ENCODE measurements around the gene STAU1. TPM values are rescaled to one million over a fixed set of nuclear protein-coding genes. Genes with fewer than 3 reads are reported as not detected.
"Not testable (repeated sequence)": the region's sequence is repeated elsewhere in the genome, so short reads cannot be mapped to it uniquely, and the experiment has no call there.

Gene STAU1
- total RNA-seq, 1 donor from 2014 or later = 27.1 TPM

- no peak overlapping the region for H3K9ac ChIP-seq (ENCODE audit: low read depth in 1 of 3, low read length in 3 of 3)
- no peak overlapping the region for H3K4me3 ChIP-seq (ENCODE audit: low read length in 3 of 3)
- H3K27me3 ChIP-seq (ENCODE audit: control insufficient read depth in 3 of 3, insufficient read depth in 3 of 3, low read length in 3 of 3) = no peaks in the 10 kb centered on the region
- no peaks in the 10 kb centered on the region for H3K36me3 ChIP-seq (ENCODE audit: control insufficient read depth in 3 of 3, insufficient read depth in 3 of 3, low read length in 3 of 3)
- H3K9me3 ChIP-seq (ENCODE audit: control insufficient read depth in 3 of 3, low read length in 3 of 3) = no peaks in the 10 kb centered on the region
- no peak overlapping the region for H3K27ac ChIP-seq (ENCODE audit: low read depth, low read length)
- H3K4me1 ChIP-seq (ENCODE audit: control insufficient read depth in 3 of 3, insufficient read depth in 3 of 3, low read length in 3 of 3) = peaks cover 4 to 13% (median 12%) of the 10 kb centered on the region in 3 donors
These were observed 3.5 kb downstream of the STAU1 start for GRCh38 chr20:49184691-49185070.

GRCh38 chr20:49184084-49184501, 4.0 kb downstream of the STAU1 start:
- not testable (repeated sequence) for H3K4me3 ChIP-seq (ENCODE audit: low read length in 3 of 3); H3K9ac ChIP-seq (ENCODE audit: low read depth in 1 of 3, low read length in 3 of 3); H3K9me3 ChIP-seq (ENCODE audit: control insufficient read depth in 3 of 3, low read length in 3 of 3); H3K27ac ChIP-seq (ENCODE audit: low read depth, low read length); H3K36me3 ChIP-seq (ENCODE audit: control insufficient read depth in 3 of 3, insufficient read depth in 3 of 3, low read length in 3 of 3); H3K27me3 ChIP-seq (ENCODE audit: control insufficient read depth in 3 of 3, insufficient read depth in 3 of 3, low read length in 3 of 3)
- H3K4me1 ChIP-seq (ENCODE audit: control insufficient read depth in 3 of 3, insufficient read depth in 3 of 3, low read length in 3 of 3) = peaks cover 8 to 18% (median 17%) of the 10 kb centered on the region in 3 donors

GRCh38 chr20:49183444-49183843, 4.7 kb downstream of the STAU1 start:
- H3K27me3 ChIP-seq (ENCODE audit: control insufficient read depth in 3 of 3, insufficient read depth in 3 of 3, low read length in 3 of 3) = no peaks in the 10 kb centered on the region
- H3K9ac ChIP-seq (ENCODE audit: low read depth in 1 of 3, low read length in 3 of 3) = no peak overlapping the region
- no peaks in the 10 kb centered on the region for H3K36me3 ChIP-seq (ENCODE audit: control insufficient read depth in 3 of 3, insufficient read depth in 3 of 3, low read length in 3 of 3)
- H3K4me1 ChIP-seq (ENCODE audit: control insufficient read depth in 3 of 3, insufficient read depth in 3 of 3, low read length in 3 of 3) = peaks cover 8 to 16% (median 15%) of the 10 kb centered on the region in 3 donors
- no peaks in the 10 kb centered on the region for H3K9me3 ChIP-seq (ENCODE audit: control insufficient read depth in 3 of 3, low read length in 3 of 3)
- H3K4me3 ChIP-seq (ENCODE audit: low read length in 3 of 3) = no peak overlapping the region
- no peak overlapping the region for H3K27ac ChIP-seq (ENCODE audit: low read depth, low read length)

GRCh38 chr20:49181265-49181877, 6.8 kb downstream of the STAU1 start:
- Histone ChIP-seq H3K27me3 (ENCODE audit: control insufficient read depth in 3 of 3, insufficient read depth in 3 of 3, low read length in 3 of 3) (no peaks in the 10 kb centered on the region), H3K9ac (ENCODE audit: low read depth in 1 of 3, low read length in 3 of 3) (no peak overlapping the region), H3K27ac (ENCODE audit: low read depth, low read length) (no peak overlapping the region), H3K4me3 (ENCODE audit: low read length in 3 of 3) (no peak overlapping the region), H3K4me1 (ENCODE audit: control insufficient read depth in 3 of 3, insufficient read depth in 3 of 3, low read length in 3 of 3) (peaks cover 8 to 10% (median 9%) of the 10 kb centered on the region in 3 donors), H3K9me3 (ENCODE audit: control insufficient read depth in 3 of 3, low read length in 3 of 3) (no peaks in the 10 kb centered on the region), H3K36me3 (ENCODE audit: control insufficient read depth in 3 of 3, insufficient read depth in 3 of 3, low read length in 3 of 3) (peaks cover 2 to 5% (median 4%) of the 10 kb centered on the region in 3 donors)

GRCh38 chr20:49179368-49180277, 8.5 kb downstream of the STAU1 start:
- Histone ChIP-seq H3K9ac (ENCODE audit: low read depth in 1 of 3, low read length in 3 of 3) (no peak overlapping the region), H3K27ac (ENCODE audit: low read depth, low read length) (no peak overlapping the region), H3K27me3 (ENCODE audit: control insufficient read depth in 3 of 3, insufficient read depth in 3 of 3, low read length in 3 of 3) (no peaks in the 10 kb centered on the region), H3K4me3 (ENCODE audit: low read length in 3 of 3) (no peak overlapping the region), H3K4me1 (ENCODE audit: control insufficient read depth in 3 of 3, insufficient read depth in 3 of 3, low read length in 3 of 3) (peaks cover 6 to 10% (median 9%) of the 10 kb centered on the region in 3 donors), H3K36me3 (ENCODE audit: control insufficient read depth in 3 of 3, insufficient read depth in 3 of 3, low read length in 3 of 3) (peaks cover 2 to 5% (median 4%) of the 10 kb centered on the region in 3 donors), H3K9me3 (ENCODE audit: control insufficient read depth in 3 of 3, low read length in 3 of 3) (no peaks in the 10 kb centered on the region)

- Histone ChIP-seq H3K4me1 (ENCODE audit: control insufficient read depth in 3 of 3, insufficient read depth in 3 of 3, low read length in 3 of 3) (peaks cover 0 to under 1% (median 0%) of the 10 kb centered on the region in 3 donors), H3K27me3 (ENCODE audit: control insufficient read depth in 3 of 3, insufficient read depth in 3 of 3, low read length in 3 of 3) (no peaks in the 10 kb centered on the region), H3K9me3 (ENCODE audit: control insufficient read depth in 3 of 3, low read length in 3 of 3) (no peaks in the 10 kb centered on the region), H3K27ac (ENCODE audit: low read depth, low read length) (no peak overlapping the region), H3K4me3 (ENCODE audit: low read length in 3 of 3) (no peak overlapping the region), H3K36me3 (ENCODE audit: control insufficient read depth in 3 of 3, insufficient read depth in 3 of 3, low read length in 3 of 3) (peaks cover 2 to 8% (median 7%) of the 10 kb centered on the region in 3 donors), H3K9ac (ENCODE audit: low read depth in 1 of 3, low read length in 3 of 3) (no peak overlapping the region)
These were observed 14.0 kb downstream of the STAU1 start for GRCh38 chr20:49174183-49174582.

- Histone ChIP-seq H3K9ac (ENCODE audit: low read depth in 1 of 3, low read length in 3 of 3) (no peak overlapping the region), H3K9me3 (ENCODE audit: control insufficient read depth in 3 of 3, low read length in 3 of 3) (no peaks in the 10 kb centered on the region), H3K4me1 (ENCODE audit: control insufficient read depth in 3 of 3, insufficient read depth in 3 of 3, low read length in 3 of 3) (peaks cover 8 to 15% (median 12%) of the 10 kb centered on the region in 3 donors), H3K27ac (ENCODE audit: low read depth, low read length) (no peak overlapping the region), H3K4me3 (ENCODE audit: low read length in 3 of 3) (no peak overlapping the region), H3K36me3 (ENCODE audit: control insufficient read depth in 3 of 3, insufficient read depth in 3 of 3, low read length in 3 of 3) (peaks cover 0 to 4% (median 3%) of the 10 kb centered on the region in 3 donors), H3K27me3 (ENCODE audit: control insufficient read depth in 3 of 3, insufficient read depth in 3 of 3, low read length in 3 of 3) (no peaks in the 10 kb centered on the region)
These were observed 15.7 kb downstream of the STAU1 start for GRCh38 chr20:49172413-49172812.

- no peaks in the 10 kb centered on the region for H3K27me3 ChIP-seq (ENCODE audit: control insufficient read depth in 3 of 3, insufficient read depth in 3 of 3, low read length in 3 of 3)
- H3K4me1 ChIP-seq (ENCODE audit: control insufficient read depth in 3 of 3, insufficient read depth in 3 of 3, low read length in 3 of 3) = peaks cover 8 to 15% (median 13%) of the 10 kb centered on the region in 3 donors
- H3K9me3 ChIP-seq (ENCODE audit: control insufficient read depth in 3 of 3, low read length in 3 of 3) = no peaks in the 10 kb centered on the region
- peaks cover 0 to 4% (median 3%) of the 10 kb centered on the region in 3 donors for H3K36me3 ChIP-seq (ENCODE audit: control insufficient read depth in 3 of 3, insufficient read depth in 3 of 3, low read length in 3 of 3)
- no peak overlapping the region for H3K9ac ChIP-seq (ENCODE audit: low read depth in 1 of 3, low read length in 3 of 3)
- H3K4me3 ChIP-seq (ENCODE audit: low read length in 3 of 3) = no peak overlapping the region
- no peak overlapping the region for H3K27ac ChIP-seq (ENCODE audit: low read depth, low read length)
These were observed 16.2 kb downstream of the STAU1 start for GRCh38 chr20:49171909-49172308.

- Histone ChIP-seq H3K27ac (ENCODE audit: low read depth, low read length) (no peak overlapping the region), H3K27me3 (ENCODE audit: control insufficient read depth in 3 of 3, insufficient read depth in 3 of 3, low read length in 3 of 3) (no peaks in the 10 kb centered on the region), H3K9me3 (ENCODE audit: control insufficient read depth in 3 of 3, low read length in 3 of 3) (no peaks in the 10 kb centered on the region), H3K9ac (ENCODE audit: low read depth in 1 of 3, low read length in 3 of 3) (no peak overlapping the region), H3K4me1 (ENCODE audit: control insufficient read depth in 3 of 3, insufficient read depth in 3 of 3, low read length in 3 of 3) (peaks cover 8 to 15% (median 13%) of the 10 kb centered on the region in 3 donors), H3K36me3 (ENCODE audit: control insufficient read depth in 3 of 3, insufficient read depth in 3 of 3, low read length in 3 of 3) (peaks cover 0 to 7% (median 4%) of the 10 kb centered on the region in 3 donors), H3K4me3 (ENCODE audit: low read length in 3 of 3) (no peak overlapping the region)
These were observed 17.4 kb downstream of the STAU1 start for GRCh38 chr20:49170714-49171113.

GRCh38 chr20:49169547-49169946, 18.6 kb downstream of the STAU1 start:
- Histone ChIP-seq H3K27me3 (ENCODE audit: control insufficient read depth in 3 of 3, insufficient read depth in 3 of 3, low read length in 3 of 3) (no peaks in the 10 kb centered on the region), H3K27ac (ENCODE audit: low read depth, low read length) (no peak overlapping the region), H3K9me3 (ENCODE audit: control insufficient read depth in 3 of 3, low read length in 3 of 3) (no peaks in the 10 kb centered on the region), H3K36me3 (ENCODE audit: control insufficient read depth in 3 of 3, insufficient read depth in 3 of 3, low read length in 3 of 3) (peaks cover 0 to 9% (median 4%) of the 10 kb centered on the region in 3 donors), H3K9ac (ENCODE audit: low read depth in 1 of 3, low read length in 3 of 3) (no peak overlapping the region), H3K4me3 (ENCODE audit: low read length in 3 of 3) (no peak overlapping the region), H3K4me1 (ENCODE audit: control insufficient read depth in 3 of 3, insufficient read depth in 3 of 3, low read length in 3 of 3) (peaks cover 8 to 15% (median 13%) of the 10 kb centered on the region in 3 donors)

All from skeletal muscle tissue (tissue), 4 donors.